NB4 (cell line): Measurements from ENCODE around the gene RHBDD3.

Source experiments
- DNase-seq: peaks from one replicate; pipeline ENCODE4 v3.0.0; 2010; ENCODE audit warnings: low read depth
- H3K4me3 ChIP-seq: one replicate; pipeline ENCODE4 v1.5.1; 2011; ENCODE audit warnings: mild to moderate bottlenecking, low read depth, low read length, moderate library complexity
- CTCF ChIP-seq: IDR thresholded peaks from one replicate; pipeline ENCODE4 v1.5.1; 2012; ENCODE audit warnings: low read depth, low read length
- MAX ChIP-seq: IDR thresholded peaks from 2 replicates; pipeline ENCODE4 v1.6.1; 2011; ENCODE audit warnings: low read depth, low read length
- MYC ChIP-seq: IDR thresholded peaks from 2 replicates; pipeline ENCODE4 v1.6.1; 2011; ENCODE audit warnings: low read depth, low read length
- POLR2A ChIP-seq: IDR thresholded peaks from 2 replicates; pipeline ENCODE4 v1.6.1; 2011; ENCODE audit warnings: mild to moderate bottlenecking; ENCODE audit not compliant: insufficient read length; ENCODE audit errors: extremely low read depth

The RHBDD3 gene

DNA sequence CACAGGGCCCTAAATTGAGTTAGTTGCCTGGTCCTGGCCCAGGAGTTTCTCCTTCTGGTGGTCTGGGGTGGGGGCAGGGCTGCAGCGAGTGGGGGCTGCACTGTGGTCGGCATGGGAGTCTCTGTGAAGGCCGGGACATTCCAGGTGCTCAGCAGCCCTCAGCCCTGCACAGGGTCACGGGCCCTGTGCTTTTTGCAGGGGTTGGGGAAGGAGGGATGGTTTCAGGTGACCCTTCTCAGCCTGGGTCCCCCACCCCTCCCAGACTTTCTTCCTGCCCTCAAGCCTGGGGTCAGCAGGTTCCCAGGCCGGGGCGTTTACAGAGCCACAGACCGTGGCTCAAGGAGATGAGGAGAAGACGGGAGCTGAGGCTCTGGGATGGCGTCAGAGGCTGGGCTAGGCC, 54.3 kb downstream of the RHBDD3 start:
- no peak for DNase-seq
- TF ChIP-seq CTCF (no peak), MAX (no peak), POLR2A (no peak), MYC (no peak)
- H3K4me3 ChIP-seq: no peak overlapping the region

DNA sequence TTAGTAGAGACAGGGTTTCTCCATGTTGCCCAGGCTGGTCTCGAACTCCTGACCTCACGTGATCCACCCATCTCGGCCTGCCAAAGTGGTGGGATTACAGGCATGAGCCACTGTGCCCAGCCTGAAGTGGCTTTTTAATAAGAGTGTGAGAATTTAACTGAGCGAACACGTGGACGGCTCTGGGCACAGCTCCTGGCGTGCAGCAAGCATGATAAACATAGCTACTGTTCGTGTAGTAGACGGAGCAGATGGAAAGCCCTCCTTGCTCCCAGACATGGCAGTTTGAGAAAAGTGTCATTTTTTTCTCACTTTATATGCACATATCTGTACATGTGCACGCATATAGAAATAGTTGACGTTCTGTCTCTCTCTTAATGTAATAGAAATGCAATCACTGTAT, 55.0 kb downstream of the RHBDD3 start:
- H3K4me3 ChIP-seq: no peak overlapping the region
- TF ChIP-seq MAX: no peak
- TF ChIP-seq MYC: no peak
- TF ChIP-seq POLR2A: no peak
- DNase-seq: no peak

GRCh38 chr22:29211466-29211865, 56.3 kb downstream of the RHBDD3 start:
- no peak for TF ChIP-seq MYC
- no peak overlapping the region for H3K4me3 ChIP-seq
- no peak for DNase-seq

GRCh38 chr22:29211066-29211465, 56.7 kb downstream of the RHBDD3 start:
- no peak for TF ChIP-seq MAX
- TF ChIP-seq MYC: no peak
- no peak for TF ChIP-seq CTCF
- no peak for TF ChIP-seq POLR2A
- no peak for DNase-seq

More at GRCh38 chr22:29211066-29211465, 56.7 kb downstream of the RHBDD3 start:
- H3K4me3 ChIP-seq: peak overlapping the region; percentile 6
